ENCODE measurements around the gene ARSI. TPM values are rescaled to one million over a fixed set of nuclear protein-coding genes. Genes with fewer than 3 reads are reported as not detected.

Gene ARSI
- total and polyA plus RNA-seq, 2 of the 4 experiments (the other 2 are of a cell fraction) = 14.8 to 15.2 TPM

Other genes with a start within 250 kb of the ARSI start
- under 0.01 and 0.36 TPM in 2 replicates for gene CSF1R, start 216.4 kb downstream of the ARSI start, total RNA-seq (2012; rRNA removed)
- 0.07 and 0.14 TPM in 2 replicates for gene CSF1R, start 216.4 kb downstream of the ARSI start, polyA plus RNA-seq (2012; rRNA removed)
- gene PDGFRB, start 147.1 kb downstream of the ARSI start, total RNA-seq (2012; rRNA removed) = 81.9 and 108 TPM in 2 replicates
- 122 and 124 TPM in 2 replicates for gene PDGFRB, start 147.1 kb downstream of the ARSI start, polyA plus RNA-seq (2012; rRNA removed)
- gene CDX1, start 136.1 kb downstream of the ARSI start, total RNA-seq (2012; rRNA removed) = 0.18 TPM in 1 of 2 replicates, not detected in the other
- gene CDX1, start 136.1 kb downstream of the ARSI start, polyA plus RNA-seq (2012; rRNA removed) = 0.22 and 0.24 TPM in 2 replicates
- under 0.01 TPM in 1 of 2 replicates, not detected in the other for gene SLC6A7, start 112.8 kb downstream of the ARSI start, total RNA-seq (2012; rRNA removed)
- not detected in 2 replicates for gene SLC6A7, start 112.8 kb downstream of the ARSI start, polyA plus RNA-seq (2012; rRNA removed)
- under 0.01 and 0.18 TPM in 2 replicates for gene CAMK2A, start 13.1 kb downstream of the ARSI start, total RNA-seq (2012; rRNA removed)
- 0.17 and 0.19 TPM in 2 replicates for gene CAMK2A, start 13.1 kb downstream of the ARSI start, polyA plus RNA-seq (2012; rRNA removed)
- 18.3 and 19.7 TPM in 2 replicates for gene TCOF1, start 54.8 kb upstream of the ARSI start, total RNA-seq (2012; rRNA removed)
- gene TCOF1, start 54.8 kb upstream of the ARSI start, polyA plus RNA-seq (2012; rRNA removed) = 18.2 and 18.8 TPM in 2 replicates
- 0.18 and 0.28 TPM in 2 replicates for gene CD74, start 110.0 kb upstream of the ARSI start, total RNA-seq (2012; rRNA removed)
- 1.1 and 1.5 TPM in 2 replicates for gene CD74, start 110.0 kb upstream of the ARSI start, polyA plus RNA-seq (2012; rRNA removed)
- 7,310 and 7,583 TPM in 2 replicates for gene RPS14, start 146.8 kb upstream of the ARSI start, total RNA-seq (2012; rRNA removed)
- 6,296 and 6,747 TPM in 2 replicates for gene RPS14, start 146.8 kb upstream of the ARSI start, polyA plus RNA-seq (2012; rRNA removed)
- gene NDST1, start 205.2 kb upstream of the ARSI start, total RNA-seq (2012; rRNA removed) = 30.3 and 30.5 TPM in 2 replicates
- 80.4 and 101 TPM in 2 replicates for gene NDST1, start 205.2 kb upstream of the ARSI start, polyA plus RNA-seq (2012; rRNA removed)